Stimulated activated CD8-positive, alpha-beta memory T cell treated with anti-CD3 and anti-CD28 coated beads, Interleukin-7, amount 100 ng/mL, for 1 hour (primary cell): ENCODE measurements around the gene BTN1A1.

ENCODE experiments used
- DNase-seq, 2 donors: peaks; one replicate each; pipeline ENCODE4 v3.0.0-alpha.2; 2020; ENCODE audit warnings: low read depth in 2 of 2

Gene BTN1A1

DNA sequence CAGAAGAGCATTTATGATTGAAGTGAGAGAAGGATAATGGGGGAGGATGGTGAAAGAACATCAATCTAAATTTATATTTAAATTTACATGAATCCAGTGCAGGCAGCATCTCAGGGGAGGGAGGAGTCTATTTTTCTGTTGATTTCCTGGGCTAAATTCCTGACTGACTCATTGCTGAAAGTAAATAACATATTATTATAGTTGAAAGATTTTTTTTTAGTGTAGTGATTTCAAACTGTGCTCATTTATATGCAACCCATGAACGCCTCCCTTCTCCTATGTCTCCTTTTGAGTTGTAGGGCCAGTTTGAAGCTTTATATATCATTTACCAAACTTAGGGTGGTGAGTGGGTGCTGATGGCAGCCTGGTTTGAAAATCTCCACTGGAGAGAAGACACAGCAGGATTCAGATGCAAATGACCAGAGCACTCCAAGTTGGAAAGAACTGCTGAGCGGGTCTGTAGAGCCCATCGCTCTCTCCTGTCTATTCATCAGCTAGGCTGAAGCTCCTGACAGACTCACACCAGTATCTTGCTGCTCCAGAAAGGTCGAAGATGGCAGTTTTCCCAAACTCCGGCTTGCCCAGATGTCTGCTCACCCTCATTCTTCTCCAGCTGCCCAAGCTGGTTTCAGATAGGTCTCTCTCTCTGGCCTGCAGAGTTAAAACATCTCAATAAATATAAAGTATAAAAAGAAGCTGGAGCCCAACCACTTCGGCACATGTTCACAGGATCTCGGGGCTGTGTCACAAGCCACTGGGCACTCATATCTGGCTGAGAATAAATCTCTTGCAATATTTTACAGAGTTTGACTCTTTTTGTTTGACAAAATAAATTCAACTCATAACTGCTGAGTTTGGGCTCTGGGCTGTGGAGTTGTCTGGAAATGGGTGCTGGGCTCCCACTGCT, 24.0 kb upstream of the BTN1A1 start:
- DNase-seq, result no peak

DNA sequence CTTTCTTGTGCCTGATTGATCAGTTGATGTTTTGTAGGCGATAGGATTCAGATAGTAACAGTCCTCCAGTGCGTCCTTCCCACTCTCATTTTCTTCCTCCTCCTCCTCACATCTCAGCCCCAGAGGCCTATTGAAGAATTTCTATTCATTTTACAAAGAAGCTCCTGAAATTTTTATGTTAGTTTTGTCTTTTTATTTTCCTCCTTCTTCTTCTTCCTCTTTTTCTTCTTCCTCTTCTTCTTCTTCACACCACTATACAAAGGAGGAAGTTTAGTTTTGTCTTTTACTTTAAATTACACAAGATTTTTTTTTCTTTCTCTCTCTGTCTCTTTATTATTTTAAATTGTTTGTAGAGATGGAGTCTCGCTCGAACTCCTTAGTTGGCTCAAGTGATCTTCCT, 23.2 kb upstream of the BTN1A1 start:
- no peak for DNase-seq

DNA sequence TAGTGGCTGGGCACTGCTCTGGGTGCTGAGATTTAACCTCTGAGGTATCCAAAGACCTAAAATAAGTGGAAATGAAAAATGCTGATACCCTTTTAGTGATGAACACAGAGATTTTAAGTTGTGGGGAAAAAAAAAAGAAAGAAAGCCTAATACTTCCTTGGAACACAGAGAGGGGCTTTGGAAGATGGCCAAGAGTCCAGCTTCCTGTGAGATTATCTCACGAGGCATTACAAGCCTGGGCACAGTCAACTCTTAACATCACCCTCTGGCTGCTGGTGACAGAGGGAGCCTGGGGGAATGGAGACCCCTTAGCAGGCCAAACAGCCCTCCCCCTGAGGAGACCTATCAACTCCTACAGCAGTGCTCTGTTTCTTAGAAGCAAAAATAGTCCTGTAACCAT, 22.7 kb upstream of the BTN1A1 start:
- no peak for DNase-seq

DNA sequence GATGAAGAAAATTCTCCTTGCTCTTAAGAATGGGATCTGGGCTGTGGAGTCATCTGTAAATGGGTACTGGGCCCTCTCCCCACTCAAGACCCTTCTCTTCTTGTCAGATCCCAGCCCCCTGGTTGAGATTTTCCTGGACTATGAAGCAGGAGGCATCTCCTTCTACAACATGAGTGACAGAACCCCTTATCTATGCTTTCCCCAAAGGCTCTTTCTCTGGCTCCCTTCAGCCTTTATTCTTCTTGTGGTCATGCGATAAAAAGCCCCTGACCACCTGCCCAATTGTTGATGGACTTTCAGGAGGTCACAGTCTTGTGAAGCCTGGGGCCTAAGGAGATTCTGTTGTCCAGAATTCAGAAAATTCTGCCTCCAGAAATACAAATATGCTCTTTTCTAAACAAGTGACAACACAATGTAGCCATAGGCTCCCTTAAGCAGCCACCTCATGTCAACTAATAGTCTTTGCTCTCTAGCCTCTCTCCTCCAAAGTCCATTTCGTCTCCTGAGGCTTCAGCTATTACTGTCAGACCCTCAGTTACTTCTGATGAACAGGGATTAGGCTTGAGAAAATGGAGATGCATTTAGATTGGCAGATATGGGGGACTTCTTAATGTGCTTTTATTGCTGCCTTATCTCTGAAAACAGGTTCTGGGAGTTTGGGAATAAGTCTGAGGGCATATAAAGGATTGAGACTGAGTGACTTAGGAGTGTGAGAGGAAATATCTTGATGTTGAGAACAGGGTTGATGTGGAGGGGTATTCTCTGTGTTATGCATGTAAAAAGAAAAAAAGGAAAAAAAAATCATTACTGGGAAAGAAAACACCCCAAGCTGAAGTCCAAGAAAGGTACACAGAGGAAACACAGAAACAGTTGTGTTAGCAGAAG, 21.8 kb upstream of the BTN1A1 start:
- no peak for DNase-seq

DNA sequence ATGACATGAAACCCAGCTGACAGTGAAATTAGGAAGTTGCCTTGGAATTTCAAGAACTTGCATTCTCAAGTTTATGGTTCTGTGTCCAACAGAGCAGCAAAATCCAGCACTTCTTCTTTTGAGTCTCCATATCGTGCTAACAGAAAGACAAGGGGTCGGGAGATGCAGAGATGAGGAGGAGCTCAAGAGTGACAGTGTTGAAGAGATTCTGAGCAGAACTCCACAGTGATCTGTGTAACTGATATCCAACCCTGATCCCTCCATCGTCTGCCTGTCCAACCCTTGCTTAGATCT, 21.2 kb upstream of the BTN1A1 start:
- DNase-seq, result no peak

DNA sequence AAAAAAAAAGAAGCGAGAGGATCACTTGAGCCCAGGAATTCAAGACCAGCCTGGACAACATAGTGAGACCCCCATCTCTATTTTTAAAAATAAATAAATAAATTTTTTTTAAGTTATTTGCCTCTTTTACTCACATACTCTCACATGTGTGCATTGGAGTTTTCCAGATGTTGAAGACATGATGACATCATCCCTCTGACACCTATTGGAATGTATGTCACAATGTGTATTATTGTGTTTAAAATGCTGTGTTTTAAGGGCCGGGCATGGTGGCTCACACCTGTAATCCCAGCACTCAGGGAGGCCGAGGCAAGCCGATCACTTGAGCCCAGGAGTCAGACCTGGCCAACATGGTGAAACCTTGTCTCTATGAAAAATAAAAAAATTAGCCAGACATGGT, 17.8 kb upstream of the BTN1A1 start:
- no peak for DNase-seq

DNA sequence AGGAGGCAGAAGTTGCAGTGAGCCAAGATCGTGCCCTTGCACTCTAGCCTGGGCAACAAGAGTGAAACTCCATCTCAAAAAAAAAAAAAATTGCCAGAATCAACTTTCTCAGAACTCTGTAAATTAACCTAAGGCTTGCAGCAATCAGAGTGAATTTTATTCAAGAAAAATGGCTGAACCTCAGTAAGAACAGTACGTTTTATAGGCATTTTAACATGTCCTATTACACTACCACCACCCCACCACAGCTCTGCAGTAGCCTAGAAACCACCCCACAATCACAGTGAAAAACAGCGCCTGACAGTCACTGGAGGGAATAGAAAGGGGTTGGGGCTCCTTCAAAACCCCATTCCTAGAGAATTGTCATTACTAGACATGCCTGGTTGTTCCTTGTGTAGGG, 16.4 kb upstream of the BTN1A1 start:
- DNase-seq, result no peak

DNA sequence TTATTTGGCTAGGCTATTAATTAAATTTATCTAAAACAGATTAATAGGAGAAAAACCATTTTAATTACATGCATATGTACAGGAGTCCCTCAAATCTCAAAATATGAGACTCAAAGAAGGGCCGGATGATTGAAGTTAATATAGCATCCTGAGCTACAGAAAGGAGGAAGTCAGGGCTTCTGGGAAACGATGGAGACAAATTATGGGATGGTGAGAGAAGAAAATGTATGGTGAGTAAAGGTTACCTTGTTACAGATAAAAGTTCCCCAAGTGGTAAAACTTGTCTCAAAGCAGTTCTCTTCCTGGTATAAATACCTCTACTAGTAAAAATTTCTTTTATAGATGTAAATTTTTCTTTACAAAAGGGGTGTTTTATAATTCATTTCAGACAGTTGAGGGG, 15.9 kb upstream of the BTN1A1 start:
- DNase-seq, result no peak

DNA sequence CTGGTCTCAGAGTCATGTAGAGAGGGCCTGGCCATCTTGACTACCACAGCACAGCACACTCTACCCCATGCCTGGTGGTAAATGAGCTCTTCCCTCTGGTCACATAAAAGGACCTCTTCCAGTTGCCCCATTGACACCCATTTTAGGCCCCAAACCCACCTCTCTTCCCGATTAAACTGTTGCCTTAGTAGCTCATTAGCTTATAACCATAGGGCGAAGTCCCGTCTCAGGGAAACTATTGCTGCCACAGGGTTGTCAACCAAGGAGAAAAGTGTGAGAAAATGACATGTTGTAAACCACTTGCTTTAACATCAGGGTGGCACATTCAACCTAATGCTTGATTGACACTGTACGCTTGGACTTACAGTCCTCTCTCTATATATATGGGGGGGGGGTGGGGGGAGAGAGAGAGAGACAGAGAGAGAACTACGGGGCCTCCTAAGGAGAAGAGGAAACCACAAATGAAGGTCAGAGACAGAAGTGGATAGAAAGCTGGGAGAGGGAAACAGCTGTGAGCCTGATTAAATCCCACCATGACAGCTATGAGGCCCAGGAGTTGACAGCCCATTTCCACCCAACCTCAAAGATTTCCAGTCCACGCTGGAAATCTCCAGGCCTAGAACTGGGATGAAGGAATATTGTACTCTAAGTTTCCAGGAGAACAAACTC, 14.9 kb upstream of the BTN1A1 start:
- no peak for DNase-seq

DNA sequence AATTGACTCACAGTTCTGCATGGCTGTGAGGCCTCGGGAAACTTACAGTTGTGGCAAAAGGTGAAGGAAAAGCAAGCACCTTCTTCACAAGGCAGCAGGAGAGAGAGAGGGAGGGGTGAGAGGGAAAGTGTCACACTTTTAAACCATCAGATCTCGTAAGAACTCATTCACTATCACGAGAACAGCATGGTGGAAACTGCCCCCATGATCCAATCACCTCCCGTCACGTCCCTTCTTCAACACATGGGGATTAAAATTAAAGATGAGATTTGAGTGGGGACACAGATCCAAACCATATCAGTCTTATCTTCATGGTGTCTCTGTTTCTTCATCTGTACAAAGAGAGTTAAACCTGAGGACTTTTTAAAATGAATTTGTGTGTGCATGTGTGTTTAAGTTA, 13.7 kb upstream of the BTN1A1 start:
- DNase-seq, result no peak

DNA sequence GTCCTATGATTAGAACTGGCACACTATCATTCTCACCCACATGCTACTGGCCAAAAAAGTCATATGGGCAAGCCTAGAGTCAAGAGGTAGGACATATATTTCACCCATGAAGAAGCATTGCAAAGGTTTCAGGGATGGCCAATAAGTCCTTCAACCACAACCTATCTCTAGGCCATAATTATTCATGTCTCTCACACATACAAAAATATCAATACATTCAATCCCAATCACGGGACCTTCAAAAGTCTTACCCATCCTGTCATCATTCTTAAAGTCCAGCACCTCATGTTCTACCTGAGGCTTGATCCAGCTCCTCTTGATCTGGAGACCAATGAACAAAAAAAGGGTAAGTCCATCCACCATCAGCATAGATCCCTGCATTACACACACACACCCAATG, 12.6 kb upstream of the BTN1A1 start:
- DNase-seq, result no peak

DNA sequence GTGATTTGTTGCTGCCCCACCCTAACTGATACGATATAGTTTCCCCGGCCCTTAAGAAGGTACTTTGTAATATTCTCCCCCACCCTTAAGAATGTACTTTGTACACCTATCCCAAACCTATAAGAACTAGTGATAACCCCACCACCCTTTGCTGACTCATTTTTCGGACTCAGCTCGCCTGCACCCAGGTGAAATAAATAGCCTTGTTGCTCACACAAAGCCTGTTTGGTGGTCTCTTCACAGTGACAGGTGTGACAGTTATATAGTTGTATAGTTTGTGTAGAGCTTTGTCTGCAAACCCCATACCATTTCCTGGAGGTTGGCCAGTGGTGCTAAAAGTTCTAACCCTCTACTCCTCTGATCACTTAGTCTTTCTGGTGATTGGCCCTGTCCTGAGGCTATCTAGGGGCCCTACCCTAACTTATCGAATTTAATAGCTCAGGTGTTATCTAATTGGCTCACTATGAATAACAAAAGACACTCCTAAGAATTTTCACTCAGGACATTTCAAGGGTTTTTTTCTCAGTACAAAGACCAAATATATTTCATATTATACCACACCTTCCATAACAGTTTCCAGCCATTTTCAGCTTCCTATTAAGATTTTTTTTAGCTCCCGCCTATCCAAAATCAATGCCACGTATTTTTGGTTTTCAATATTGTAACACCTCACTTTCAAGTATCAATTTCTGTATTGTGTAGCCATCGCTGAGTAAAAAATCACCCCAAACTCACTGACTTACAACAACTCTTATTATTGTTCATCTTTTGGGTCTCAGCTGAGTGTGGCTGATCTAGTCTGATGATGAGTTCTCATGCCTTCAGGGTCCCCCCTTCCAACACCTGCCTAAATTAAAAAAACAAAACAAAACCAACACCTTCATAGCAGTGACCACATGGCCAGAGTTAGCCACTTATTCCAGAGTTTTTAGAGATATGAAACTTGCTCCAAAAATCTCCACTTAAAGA, 9.8 kb upstream of the BTN1A1 start:
- DNase-seq, result no peak

DNA sequence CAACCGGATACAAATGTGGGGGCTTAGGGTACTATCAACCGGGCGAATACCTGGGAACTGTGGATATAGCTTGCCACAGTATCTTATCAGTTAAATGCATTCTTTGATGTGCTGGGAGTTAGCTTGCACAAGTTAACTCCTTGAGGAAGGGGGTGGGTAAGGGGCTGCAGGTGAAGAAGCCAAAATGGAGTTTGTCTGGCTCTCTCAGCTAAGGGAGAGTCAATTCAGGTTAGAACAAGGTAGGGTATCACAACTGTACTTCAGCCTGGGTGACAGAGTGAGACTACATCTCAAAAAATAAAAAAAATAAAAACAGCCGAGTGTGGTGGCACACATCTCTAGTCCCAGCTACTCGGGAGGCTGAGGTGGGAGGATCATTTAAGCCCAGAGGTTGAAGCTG, 8.5 kb upstream of the BTN1A1 start:
- DNase-seq, result no peak

DNA sequence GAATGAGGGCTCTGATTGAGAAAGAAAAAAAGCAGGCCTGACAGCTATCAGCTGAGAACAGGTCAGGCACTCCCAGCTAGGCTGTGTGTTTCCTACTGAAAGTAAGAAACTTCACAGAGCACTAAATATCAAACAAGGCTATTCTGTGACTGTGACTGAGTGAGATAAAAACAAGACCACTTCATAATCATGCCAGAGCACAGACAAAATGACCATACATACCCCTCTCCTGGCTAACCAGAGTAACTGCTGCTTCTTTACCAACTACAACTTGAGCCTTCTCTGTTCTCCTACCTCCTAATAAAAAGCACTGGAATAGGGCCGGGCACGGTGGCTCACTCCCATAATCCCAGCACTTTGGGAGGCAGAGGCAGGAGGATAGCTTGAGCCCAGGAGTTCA, 6.8 kb upstream of the BTN1A1 start:
- no peak for DNase-seq

DNA sequence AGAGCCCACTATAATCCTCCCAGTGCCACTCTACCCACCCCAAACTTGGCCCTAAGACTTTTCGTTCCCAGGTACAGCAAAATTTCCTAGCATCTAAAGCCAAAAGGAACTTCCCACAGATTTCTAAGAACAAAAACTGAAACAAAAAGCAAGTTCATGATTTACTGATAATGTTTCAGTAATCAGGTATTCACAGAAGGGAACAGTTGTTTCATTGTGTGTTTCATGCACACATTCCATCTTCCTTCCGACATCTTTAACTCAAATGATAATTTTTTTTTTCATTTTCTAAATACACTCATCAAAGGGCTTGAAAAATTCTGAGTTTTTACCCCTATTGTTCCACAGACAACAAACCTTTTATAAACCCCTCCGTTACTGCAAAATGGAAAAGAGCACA, 6.0 kb upstream of the BTN1A1 start:
- DNase-seq, result no peak

DNA sequence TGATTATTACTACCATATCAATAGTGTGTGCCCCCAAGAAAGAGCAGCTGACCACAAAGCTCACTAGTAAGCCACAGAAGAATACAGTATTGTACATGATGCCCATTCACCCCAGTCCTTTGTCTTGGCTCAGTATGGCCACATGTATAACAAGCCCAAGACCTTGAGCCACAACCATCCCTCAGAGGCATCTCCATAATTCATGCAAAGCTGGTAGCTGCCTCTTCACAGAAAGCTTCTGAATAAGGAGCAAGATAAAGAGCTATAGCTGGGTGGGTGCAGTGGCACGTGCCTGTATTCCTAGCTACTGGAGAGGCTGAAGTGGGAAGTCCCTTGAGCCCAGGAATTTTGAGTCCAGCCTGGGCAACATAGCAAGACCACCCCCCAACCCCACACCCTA, 4.8 kb upstream of the BTN1A1 start:
- DNase-seq, result no peak

DNA sequence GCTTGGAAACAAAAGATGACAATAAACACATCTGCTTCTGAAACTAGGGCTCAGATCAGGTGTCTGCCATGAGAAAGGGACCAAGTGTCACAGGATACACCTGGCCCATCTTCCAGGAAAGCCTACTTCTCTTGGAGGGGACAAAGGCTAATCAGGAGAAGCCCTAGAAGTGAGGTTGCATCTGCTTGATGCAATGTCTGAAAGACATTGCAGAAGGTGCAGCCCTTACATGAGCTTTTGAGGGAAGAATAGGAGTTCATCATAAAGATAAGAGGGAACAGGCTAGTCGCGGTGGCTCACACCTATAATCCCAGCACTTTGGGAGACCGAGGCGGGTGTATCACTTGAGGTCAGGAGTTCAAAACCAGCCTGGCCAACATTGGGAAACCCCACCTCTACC, 2.5 kb upstream of the BTN1A1 start:
- no peak for DNase-seq

DNA sequence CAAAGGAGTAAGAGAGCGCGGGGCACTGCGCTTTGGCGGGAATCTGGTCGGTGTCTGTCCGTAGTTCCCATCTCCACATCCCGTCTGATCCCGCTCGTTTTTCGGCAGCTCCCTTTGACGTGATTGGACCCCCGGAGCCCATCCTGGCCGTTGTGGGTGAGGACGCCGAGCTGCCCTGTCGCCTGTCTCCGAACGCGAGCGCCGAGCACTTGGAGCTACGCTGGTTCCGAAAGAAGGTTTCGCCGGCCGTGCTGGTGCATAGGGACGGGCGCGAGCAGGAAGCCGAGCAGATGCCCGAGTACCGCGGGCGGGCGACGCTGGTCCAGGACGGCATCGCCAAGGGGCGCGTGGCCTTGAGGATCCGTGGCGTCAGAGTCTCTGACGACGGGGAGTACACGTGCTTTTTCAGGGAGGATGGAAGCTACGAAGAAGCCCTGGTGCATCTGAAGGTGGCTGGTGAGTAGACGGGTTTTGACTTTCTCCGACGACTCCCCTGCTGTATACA, 1.4 kb downstream of the BTN1A1 start:
- peak in 1 of 2 donors; percentile 1 for DNase-seq

DNA sequence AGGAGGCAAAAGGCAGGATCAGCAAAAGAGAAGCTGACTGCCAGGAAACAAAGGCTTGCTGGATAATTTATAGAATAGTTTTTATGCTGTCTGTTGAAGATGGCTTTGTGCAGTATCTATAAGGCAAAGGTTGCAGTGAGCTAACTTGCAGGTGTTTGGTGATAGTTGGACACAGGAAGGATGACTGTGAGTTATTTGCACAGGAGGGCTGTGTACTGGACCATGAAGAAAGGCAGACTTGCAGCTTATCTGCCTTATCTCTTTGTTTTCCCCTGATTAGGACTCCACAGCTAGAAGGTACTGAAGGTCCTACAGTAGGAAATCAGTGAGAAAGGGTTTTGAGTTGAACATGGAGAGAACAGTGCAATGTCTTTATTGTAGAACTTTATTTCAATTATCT, 2.1 kb downstream of the BTN1A1 start:
- no peak for DNase-seq

DNA sequence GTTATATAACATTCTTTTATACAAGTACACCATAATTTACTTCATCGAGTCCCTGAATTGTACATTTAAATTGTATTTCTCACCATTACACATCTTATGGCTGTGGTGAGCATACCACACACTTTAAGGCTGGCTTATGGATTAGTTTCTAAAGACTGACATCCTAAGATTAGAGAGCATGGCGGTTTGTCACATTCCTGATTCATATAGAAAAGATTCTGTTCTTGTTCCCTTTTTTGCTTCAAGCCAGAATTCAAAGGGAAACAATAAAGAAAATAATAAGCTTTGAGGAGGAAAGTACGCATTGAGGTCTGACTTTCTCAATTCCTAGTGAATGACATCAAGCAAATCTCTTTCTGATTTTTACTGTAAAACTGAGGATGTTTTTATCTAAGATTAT, 2.5 kb downstream of the BTN1A1 start:
- no peak for DNase-seq

DNA sequence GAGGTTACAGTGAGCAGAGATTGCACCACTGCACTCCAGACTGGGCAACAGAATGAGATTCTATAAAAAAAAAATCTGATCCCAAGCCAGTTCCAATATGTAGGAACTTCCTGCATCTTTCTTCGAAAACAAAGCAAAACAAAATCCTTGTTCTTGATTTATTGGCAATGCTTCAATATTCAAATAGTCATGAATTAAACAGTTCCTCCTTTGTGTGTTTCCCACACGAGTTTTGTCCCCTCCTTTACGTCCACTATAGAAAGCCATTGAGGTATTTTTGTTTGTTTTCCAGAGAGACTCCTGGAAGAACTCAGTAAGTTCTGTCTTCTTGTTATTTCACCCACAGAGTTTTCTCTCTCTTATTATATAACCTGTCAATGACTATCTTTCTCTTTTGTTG, 7.6 kb downstream of the BTN1A1 start:
- DNase-seq, result no peak
